HG03196 (cell line): ENCODE data around the gene GPR142.
"Not testable (repeated sequence)": the region's sequence is repeated elsewhere in the genome, so short reads cannot be mapped to it uniquely, and the experiment has no call there.

Experiments
- ATAC-seq: cut with Tn5 transposase; IDR thresholded peaks from one replicate; pipeline ENCODE4 v1.9.1; 2021; ENCODE audit not compliant: unreplicated experiment

The GPR142 gene

DNA sequence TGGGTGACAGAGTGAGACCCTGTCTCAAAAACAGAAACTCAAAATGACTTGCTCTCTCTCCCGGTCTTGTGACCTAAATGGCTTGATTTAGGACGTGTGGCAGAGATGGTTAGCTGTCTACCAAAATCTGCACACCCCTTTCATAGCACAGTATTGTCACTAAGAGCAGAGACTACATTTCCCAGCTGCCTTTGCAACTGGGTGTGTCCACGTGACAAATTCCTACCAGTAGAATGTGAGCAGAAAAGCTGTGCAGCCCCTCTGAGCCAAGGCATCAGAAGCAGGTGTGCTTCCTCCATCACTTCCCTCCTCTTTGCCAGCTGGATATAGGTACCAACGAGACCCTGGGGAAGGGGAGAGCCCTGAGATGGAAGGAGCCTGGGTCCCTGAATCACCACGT is 25.5 kb downstream of the GPR142 start:
- ATAC-seq, result no peak

DNA sequence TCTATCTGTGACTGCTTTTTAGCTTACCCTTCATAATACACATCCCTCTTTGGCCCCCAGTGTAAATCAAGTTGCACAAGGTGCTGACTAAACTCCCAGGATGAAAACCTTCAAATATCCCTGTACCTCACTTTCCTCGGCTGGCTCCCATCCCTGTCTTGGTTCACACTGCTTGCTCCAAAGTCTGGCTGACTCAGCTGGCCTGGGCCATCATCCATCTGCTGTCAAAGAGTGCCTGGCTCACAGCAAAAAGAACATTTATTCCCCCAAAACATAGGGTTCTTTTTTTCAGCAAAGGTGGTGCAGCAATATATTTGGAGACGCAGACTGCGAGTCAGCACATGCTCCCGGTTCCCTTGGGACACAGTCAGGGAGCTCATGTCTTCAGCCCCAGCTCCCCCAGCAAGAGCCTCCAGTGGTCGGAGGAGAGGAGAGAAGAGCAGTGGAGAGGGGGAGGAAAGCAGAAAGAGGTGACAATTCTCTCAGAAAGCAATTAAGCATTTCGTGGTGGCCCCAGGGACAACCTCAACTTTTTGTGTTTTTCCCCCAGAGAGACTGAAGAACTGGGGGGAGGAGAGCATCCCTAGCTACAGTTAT is 26.1 kb downstream of the GPR142 start:
- no peak for ATAC-seq

DNA sequence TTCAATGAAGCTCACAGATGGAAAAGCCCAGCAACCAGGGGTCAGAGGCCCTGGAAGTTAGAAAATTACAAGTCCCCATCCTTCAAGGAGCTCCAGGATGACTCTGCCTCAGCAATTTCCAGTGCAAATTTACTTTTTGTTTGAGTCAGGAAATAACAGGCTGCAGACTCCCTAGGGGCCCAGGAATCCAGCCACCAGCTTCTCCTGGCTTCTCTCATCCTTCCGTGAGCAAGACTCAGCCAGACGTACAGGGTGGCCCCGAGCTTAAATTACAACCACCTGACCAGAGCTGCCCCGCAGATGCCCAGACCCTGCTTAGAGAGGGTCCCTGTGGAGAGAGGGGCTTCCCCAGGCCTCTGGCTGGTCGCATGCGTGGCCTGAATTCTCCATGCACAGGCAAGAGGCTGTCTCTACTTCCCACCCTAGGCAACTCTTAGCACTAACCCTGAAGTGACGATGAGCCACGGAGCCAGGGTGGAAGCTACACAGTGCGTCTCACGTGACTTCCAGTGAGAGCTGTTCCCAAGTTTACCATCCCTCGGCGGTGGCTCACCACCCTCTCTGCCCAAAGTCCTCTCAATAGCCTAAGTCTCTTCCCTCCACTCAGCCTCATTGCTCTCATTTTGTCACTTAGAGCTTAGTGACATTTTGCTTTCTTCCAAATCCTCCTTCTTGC is 27.1 kb downstream of the GPR142 start:
- no peak for ATAC-seq

DNA sequence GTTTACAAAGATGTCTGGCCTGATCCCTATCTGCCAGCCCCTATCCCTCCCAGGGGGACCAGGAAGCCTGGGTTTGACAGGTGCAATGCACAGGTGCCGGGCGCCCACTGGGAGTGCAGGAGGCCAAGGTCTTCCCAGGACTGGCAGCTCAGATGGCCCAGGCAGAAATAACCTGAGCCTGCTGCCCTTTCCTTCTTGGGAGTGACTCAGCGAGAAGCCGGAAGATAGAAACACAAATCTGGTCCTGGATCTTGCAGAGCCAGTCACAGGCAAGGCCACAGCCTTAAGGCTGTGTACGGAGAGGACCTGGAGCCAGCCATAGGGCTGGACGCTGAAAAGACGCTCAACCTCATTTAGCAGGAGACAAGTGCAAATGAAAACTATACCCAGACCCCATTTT is 27.7 kb downstream of the GPR142 start:
- no peak for ATAC-seq

DNA sequence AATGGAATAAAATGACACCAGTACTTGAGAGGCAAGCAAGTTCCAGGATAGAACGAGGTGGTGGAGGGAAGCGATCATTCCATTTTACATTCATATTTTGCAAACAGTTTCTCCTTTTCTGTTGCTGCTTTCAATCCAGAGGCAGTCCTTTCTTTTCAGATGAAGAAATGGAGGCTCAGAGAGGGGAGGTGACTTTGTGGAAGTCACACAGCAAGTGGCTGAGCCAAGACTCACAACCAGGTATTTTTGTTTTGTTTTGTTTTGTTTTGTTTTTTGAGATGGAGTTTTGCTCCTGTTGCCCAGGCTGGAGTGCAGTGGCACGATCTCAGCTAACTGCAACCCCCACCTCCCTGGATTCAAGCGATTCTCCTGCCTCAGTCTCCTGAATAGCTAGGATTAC is 29.3 kb downstream of the GPR142 start:
- ATAC-seq, result no peak

DNA sequence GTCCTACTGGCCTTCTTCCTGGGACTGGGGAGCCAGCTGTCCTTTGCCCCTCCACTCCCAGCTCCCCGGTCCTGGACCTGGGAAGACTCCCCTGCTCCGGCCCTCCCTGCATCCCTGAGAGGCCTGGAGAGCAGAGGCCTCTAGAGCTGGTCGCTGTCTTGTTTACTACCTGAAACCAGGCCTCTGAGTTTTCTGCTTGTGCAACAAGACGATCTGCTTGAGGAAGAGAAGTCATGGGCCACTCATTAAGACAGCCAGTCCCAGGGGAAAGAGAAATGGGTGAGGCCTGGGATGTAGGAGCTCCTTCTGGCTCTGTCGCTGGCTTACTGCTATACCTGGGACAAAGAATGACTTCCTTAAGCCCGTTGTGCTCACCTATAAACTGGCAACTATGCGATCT is 34.7 kb downstream of the GPR142 start:
- no peak for ATAC-seq

DNA sequence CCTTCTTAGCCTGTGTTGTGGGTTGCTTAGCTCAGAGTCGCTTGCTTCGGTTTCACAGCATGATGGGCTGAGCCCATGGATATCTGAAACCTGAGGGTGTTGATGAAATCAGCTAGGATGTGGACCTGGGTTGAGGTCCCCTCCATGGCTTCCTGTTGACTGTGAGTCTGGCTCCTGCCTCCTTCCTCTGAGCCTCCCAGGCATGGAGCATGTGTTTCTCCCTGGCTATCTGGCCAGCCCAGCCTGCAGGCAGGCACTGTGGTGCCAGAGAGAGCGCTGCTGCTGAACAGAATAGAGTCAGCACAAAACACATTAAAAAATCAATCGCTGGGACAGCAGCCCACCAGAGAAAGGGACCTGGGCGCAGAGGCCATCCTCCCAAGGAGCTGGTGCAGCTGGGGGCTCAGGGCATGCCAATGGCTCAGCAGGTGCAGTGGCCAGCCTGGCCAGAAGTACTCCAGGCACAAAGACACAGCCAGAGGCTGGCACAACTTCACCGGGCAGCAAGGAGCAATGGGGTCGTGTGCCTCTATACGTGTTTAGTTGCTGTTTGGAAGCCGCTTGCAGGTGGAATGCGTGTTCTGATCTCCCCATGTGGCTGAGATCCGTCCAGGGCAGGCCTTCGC is 36.3 kb downstream of the GPR142 start:
- ATAC-seq, result no peak

DNA sequence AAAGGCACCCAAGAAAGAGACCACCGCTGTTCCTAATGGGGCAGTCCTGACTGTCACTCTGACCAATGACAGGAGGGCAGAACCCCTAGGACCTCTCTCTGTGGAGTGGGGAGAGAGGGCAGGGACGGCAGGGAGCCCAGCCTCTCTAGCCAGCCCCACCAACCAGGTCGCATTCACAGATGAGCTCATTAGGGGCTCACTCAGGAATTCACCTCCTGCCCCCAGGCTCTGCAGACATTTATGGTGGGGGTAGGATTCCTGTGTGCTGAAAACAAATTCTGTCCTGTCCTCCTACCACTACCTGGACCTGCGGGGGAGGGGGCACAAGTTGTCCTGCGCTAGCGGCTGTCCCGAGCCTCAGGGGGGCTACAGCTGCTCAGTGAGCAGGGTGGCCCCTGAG is 36.9 kb downstream of the GPR142 start:
- ATAC-seq, result no peak

DNA sequence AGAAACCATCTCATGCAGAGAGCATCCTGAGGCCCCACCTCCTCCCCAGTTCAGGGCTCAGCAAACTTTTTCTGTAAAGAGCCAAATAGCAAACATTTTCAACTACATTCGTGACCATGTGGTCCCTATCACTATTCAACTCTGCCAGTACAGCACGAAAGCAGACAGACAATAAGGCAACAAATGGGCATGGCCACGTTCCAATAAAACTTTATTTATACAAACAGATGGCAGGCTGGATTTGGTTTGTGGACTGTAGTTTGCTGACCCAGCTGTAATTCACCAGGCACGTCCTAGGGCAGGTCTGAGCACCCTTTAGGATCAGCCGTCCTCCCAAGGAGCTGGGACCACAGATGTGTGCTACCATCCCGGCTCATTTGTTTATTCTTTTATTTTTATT is 37.5 kb downstream of the GPR142 start:
- ATAC-seq, result no peak

DNA sequence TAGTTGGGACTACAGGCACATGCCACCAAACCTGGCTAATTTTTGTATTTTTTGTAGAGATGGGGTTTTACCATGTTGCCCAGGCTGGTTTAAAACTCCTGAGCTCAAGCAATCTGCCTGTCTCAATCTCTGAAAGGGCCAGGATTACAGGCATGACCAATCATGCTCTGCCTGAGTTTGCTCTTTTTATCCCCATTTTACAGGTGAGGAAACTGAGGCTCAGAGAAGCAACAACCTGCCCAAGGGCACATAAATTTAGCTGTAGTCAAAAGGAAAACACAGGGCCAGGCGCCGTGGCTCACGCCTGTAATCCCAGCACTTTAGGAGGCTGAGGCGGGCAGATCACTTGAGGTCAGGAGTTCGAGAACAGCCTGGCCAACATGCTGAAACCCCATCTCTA is 38.0 kb downstream of the GPR142 start:
- ATAC-seq, result not testable (repeated sequence)

DNA sequence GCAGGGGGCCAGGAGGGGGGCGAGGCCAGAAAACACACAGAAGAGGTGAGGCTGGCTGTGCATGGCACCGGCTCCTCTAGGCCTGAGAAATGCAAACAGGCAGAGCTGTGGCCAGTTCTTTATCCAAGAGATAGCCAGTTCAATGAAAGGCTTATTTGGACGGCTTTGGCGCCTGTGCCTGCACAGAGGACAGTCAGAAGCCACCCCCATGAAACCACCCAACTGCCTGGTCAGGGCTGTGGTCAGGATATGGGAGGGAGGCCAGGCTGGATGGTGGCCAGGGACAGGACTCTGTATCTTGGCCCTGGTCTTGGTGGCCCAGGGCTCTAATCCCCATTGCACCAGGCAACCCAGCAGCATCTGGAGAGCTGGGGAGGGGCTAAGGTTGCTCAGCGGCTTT is 40.1 kb downstream of the GPR142 start:
- no peak for ATAC-seq

DNA sequence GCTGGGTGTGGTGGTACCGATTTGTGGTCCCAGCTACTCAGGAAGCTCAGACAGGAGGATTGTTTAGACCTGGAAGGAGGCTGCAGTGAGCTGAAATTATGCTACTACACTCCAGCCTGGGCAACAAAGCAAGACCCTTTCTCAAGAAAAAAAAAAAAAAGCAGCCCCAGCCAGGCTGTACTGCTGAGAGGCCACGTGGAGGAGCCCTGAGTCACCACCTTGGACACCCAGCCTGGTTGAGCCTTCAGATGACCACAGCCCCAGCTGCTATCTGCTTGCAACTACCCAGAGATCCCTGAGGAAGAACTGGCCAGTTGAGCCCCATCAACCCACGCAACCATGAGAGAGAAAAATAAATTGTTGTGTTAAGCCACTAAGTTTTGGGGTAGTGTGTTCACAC is 41.0 kb downstream of the GPR142 start:
- ATAC-seq, result no peak

DNA sequence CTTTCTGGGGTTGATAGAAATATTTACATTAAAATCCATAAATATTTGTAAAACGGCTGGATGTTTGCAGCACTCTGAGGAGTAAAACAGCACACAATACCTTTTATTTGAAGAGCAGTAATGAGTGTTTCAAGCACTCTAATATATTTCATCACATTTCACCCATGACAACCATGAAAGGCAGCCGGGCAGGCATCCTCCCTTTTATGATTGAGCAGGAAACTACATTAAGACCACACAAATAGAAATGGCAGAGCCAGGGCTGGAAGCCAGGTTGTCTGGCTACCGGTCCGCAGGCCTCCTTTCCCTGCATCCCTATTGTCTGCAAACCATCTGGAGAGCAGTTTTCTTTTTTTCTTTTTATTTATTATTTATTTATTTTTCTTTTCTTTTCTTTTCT is 41.5 kb downstream of the GPR142 start:
- no peak for ATAC-seq

DNA sequence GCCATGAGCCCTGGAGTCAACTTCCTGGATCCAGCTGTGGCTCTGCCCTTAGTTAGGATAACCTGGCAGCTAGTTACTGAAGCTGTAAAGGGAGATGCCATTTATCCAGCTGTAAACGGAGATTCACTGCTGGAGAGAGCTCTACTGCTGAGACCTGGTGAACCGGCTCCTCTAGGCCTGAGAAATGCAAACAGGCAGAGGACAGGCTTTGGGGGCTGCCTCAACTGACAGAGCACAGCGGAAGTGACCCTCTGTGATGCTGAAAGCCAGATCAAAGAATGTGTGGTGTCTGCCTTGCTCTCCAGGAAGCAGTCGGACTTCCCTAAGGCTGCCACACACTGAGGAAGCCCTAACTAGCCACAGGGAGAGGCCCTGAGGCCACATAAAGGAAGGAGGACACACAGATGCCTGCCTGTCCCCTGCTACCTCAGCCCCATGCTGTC is 42.7 kb downstream of the GPR142 start:
- no peak for ATAC-seq

DNA sequence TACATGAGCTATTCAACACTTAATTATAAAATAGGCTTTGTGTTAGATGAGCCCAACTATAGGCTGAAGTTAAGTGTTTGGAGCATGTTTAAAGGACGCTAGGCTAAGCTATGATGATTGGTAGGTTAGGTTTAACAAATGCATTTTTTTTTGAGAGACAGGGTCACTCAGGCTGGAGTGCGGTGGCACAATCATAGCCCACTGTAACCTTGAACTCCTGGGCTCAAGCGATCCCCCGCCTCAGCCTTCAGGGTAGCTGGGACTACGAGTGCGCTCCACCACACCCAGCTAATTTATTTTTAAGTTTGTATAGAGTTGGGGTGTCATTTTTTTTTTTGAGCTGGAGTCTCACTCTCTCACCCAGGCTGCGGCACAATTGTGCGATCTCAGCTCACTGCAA is 45.3 kb downstream of the GPR142 start:
- ATAC-seq, result no peak

DNA sequence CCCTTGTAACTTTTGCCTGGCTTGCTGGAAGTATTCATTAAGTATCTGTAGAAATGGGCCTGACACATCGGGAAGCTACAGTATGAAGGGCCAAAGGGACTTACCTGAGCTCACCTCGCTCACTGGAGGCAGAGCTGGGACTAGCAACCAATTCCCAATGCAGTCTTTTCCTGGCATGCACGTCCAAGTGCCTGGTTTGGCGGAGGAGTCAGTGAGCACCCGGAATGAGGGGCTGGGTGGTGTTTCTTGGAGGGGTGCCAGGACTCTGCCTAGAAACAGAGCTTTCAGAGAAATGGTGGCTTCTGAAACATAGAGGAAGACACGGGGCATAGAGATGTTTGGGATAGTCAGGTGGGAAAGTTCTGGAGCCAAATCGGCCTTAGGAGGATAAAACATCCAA is 46.2 kb downstream of the GPR142 start:
- ATAC-seq, result no peak

DNA sequence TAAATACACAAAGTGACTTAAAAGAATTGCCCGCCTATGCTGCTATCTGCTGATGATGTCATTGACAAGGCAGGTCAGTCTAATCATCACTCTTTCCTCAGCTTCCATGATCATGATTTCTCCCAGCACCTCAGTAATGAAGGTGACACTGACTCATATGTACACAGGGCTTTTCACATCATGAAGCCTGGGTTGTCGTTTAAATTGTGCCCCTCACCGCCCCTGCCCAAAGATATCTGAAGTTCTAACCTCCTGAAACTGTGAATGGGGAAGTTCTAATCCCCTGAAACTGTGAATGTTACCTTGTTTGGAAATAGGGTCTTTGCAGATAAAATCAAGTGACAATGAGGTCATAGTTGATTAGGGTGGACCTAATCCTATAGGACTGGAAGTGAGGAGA is 47.2 kb downstream of the GPR142 start:
- ATAC-seq, result no peak

DNA sequence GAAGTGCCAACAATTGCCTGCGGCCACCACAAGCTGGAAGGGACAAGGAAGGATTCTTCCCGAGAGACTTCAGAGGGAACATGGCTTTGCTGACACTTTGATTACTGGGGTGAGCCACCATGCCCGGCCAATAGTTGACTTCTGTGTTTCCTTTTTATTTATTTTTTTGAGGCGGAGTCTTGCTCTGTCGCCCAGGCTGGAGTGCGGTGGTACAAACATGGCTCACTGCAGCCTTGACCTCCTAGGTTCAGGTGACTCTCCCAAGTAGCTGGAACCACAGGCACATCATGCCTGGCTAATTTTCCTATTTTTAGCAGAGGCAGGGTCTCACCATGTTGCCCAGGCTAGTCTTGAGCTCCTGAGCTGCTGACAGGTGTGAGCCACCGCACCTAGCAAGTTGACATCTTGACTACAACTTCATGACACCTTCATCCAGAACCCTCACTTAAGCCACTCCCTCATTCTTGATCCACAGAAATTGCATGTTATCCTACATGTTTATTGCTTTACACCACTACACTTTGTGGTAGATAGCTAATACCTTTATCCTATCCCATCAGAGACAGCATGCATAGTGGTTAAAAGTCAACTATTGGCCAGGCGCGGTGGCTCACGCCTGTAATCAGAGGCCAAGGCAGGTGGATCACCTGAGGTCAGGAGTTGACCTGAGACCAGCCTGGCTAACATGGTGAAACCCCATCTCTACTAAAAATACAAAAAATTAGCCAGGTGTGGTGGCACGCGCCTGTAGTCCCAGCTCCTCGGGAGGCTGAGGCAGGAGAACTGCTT is 48.5 kb downstream of the GPR142 start:
- ATAC-seq, result no peak

DNA sequence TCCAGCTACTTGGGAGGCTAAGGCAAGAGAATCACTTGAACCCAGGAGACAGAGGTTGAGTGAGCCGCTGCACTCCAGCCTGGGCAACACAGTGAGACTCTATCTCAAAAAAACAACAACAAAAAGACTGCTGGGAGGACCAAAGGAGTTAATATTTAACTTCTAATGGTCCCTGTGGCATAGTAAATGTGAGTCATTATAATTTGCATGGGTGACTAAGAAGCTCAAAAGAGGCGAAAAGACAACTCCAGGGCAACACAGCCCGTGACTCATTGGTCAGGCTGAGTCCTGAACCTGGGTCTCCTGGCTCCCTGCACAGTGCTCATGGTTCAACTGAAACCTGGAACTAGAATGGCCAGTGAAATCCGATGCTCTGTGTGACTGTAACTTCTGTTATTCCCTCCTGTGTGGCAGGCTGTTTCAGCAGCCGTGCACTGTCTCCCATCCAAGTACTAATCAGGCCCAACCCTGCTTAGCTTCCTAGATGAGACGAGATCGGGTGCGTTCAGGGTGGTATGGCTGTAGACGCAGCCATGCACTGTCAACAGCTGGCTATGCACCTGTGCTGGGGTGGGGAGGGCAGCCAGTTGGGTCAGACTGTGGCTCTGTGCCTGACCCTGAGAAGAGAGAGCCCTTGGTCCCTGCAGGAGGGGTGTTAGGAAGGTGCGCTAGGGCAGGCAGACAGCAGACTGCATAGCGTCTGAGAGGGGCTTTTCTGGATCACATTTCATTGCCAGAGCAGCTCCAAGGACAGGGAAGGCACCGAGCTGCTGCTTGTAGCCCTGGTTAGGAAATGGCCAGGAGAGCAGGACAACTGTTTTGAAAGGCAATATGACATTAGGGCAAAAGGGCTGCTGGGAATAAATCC is 50.1 kb downstream of the GPR142 start:
- no peak for ATAC-seq

DNA sequence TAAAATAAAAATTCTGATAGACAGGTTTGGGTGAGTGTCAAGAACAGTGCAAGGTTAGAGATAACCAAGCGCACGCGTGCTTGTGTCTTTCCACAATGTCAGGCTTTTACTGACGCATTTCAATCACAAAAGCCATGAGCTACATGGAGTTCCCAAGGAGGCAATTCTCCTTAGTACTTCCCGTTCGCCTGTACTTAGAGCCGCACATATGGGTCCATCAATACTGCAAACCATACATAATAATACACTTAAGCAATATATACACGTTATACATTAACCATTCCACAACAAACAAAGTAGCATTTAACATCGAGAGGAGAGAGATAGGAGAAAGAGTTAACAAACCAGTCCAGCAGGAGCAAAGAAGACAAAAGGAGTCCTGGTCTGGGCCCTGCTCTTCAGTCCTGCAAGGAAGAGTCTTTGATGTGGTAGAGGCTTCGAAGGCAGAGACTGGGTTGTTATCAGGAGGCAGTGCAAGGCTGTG is 52.7 kb downstream of the GPR142 start:
- no peak for ATAC-seq
